ENCODE data around the gene CSMD2. TPM values are rescaled to one million over a fixed set of nuclear protein-coding genes. Genes with fewer than 3 reads are reported as not detected.

CSMD2 gene
- total RNA-seq, 1 experiment from 2014 or later = 0.22 TPM

- intact Hi-C loops (cut with micrococcal nuclease) = loop anchor here (1.0 to 2.0 kb wide), 3 partner anchors 49 to 522 kb away; no protein-coding TSS in a partner anchor
- H3K79me2 ChIP-seq (ENCODE audit: insufficient read depth, low read length) = no peaks in the 10 kb centered on the region
- no peaks in the 10 kb centered on the region for H3K36me3 ChIP-seq (ENCODE audit: control insufficient read depth in 1 of 2, insufficient read depth in 2 of 2, low read length in 2 of 2)
- no peak overlapping the region for H3K9ac ChIP-seq (ENCODE audit: low read length)
- ATAC-seq (peak; percentile 95), DNase-seq (ENCODE audit: low read depth, low spot score) (peak; percentile 39)
- ChIA-PET RAD21 (ENCODE audit: low non-redundant PET in 1 of 2, low total read pairs in 2 of 2, uncharacterized antibody in 2 of 2, unreplicated experiment in 2 of 2) (interaction anchor here in 1 of 2 experiments (0.5 to 1.0 kb wide), 2 partner anchors 8 to 530 kb away, joined by 3 to 4 read pairs; no protein-coding TSS in a partner anchor), CTCF (interaction anchor here (0.8 to 1.9 kb wide), 4 partner anchors 48 to 580 kb away, joined by 3 to 13 read pairs (median 9); no protein-coding TSS in a partner anchor), POLR2A (interaction anchor here (0.7 kb wide), 1 partner anchor 530 kb away, joined by 3 read pairs; no protein-coding TSS in a partner anchor)
- H3K27ac ChIP-seq (ENCODE audit: low read depth, low read length) = no peak overlapping the region
- H3K9me2 ChIP-seq (ENCODE audit: insufficient read depth) = no peaks in the 10 kb centered on the region
- H2AFZ ChIP-seq (ENCODE audit: low read depth, low read length, poor library complexity, severe bottlenecking) = no peak overlapping the region
- peak overlapping the region; percentile 60 for H3K4me2 ChIP-seq (ENCODE audit: low read length)
- H3K4me3 ChIP-seq (replicated peaks in 1 of 2; ENCODE audit: low read depth in 1 of 2, low read length in 2 of 2) = no peak overlapping the region
- peaks cover 31% of the 10 kb centered on the region; the same call in 1 of the 2 replicates for H3K27me3 ChIP-seq (ENCODE audit: insufficient read depth, low read length)
- BruUV-seq (replicated peaks) = no TSS peak
- H3K9me3 ChIP-seq (ENCODE audit: control insufficient read depth in 1 of 2, insufficient read depth in 1 of 2, low read depth in 1 of 2, low read length in 2 of 2) = no peaks in the 10 kb centered on the region
- H3K4me1 ChIP-seq (ENCODE audit: control insufficient read depth in 1 of 2, insufficient read depth in 2 of 2, low read length in 2 of 2) = peaks cover 0 to 4% of the 10 kb centered on the region in 2 experiments; a peak in 1 of 4 replicates
- H4K20me1 ChIP-seq (ENCODE audit: insufficient read depth) = no peaks in the 10 kb centered on the region
- no peak for TF ChIP-seq SP1 (IDR thresholded peaks at IDR 0.05; ENCODE audit: low read depth)
- peak; percentile 52; the same call in 1 of the 2 replicates for TF ChIP-seq MAX (IDR thresholded peaks at IDR 0.05)
- no peak for TF ChIP-seq JUND (IDR thresholded peaks at IDR 0.05)
- no peak for TF ChIP-seq ELF1 (IDR thresholded peaks at IDR 0.05; ENCODE audit: borderline replicate concordance, low read depth)
- no peak for TF ChIP-seq SRF (IDR thresholded peaks at IDR 0.05; ENCODE audit: low read depth)
- TF ChIP-seq CBX3 (IDR thresholded peaks at IDR 0.05; ENCODE audit: low read depth) = no peak; the same call in 1 of the 2 replicates
- TF ChIP-seq YY1 (IDR thresholded peaks at IDR 0.05; ENCODE audit: extremely low read depth, insufficient replicate concordance, low read depth, low read length) = no peak
- no peak for TF ChIP-seq FOSL1 (IDR thresholded peaks at IDR 0.05; ENCODE audit: low read depth)
- no peak for TF ChIP-seq EZH2 (IDR thresholded peaks at IDR 0.05)
- TF ChIP-seq EGR1 (IDR thresholded peaks at IDR 0.05; ENCODE audit: low read depth) = no peak
- TF ChIP-seq POLR2A (IDR thresholded peaks at IDR 0.05; ENCODE audit: borderline replicate concordance, extremely low read depth, insufficient read depth, insufficient read length) = no peak
- TF ChIP-seq RAD21 (IDR thresholded peaks at IDR 0.05; ENCODE audit: low read depth) = peak; percentile 72
- no peak for TF ChIP-seq TCF7L2 (IDR thresholded peaks at IDR 0.05; ENCODE audit: borderline replicate concordance, extremely low read depth, insufficient read depth, insufficient read length)
- no peak for TF ChIP-seq ZNF274 (IDR thresholded peaks at IDR 0.05; ENCODE audit: low read depth, low read length)
- TF ChIP-seq SIN3A (IDR thresholded peaks at IDR 0.05; ENCODE audit: low read depth) = no peak
- TF ChIP-seq ZBTB33 (IDR thresholded peaks at IDR 0.05; ENCODE audit: extremely low read depth, insufficient replicate concordance, low read length) = no peak
- TF ChIP-seq CEBPB (IDR thresholded peaks at IDR 0.05; ENCODE audit: low read depth) = no peak
- TF ChIP-seq REST (IDR thresholded peaks at IDR 0.05; ENCODE audit: low read depth) = no peak
- no peak for TF ChIP-seq ATF3 (IDR thresholded peaks at IDR 0.05)
- no peak for TF ChIP-seq ZFX (IDR thresholded peaks at IDR 0.05)
These were observed 1.9 kb downstream of the CSMD2 start for GRCh38 chr1:34162852-34163766.
